K562 (cell line): ENCODE measurements around the gene CD96.

ENCODE experiments used
- BRCA1 ChIP-seq, 2 experiments: fragments of 450-650 bp in 1 of 2; sonication (generic) in 1 of 2; formaldehyde crosslinking in 1 of 2; IDR thresholded peaks; 2 replicates each; pipeline versions ENCODE4 v1.5.0 to v1.6.1; 2017 to 2020; ENCODE audit warnings: mild to moderate bottlenecking in 1 of 2, missing genetic modification reagents in 1 of 2
- CC2D1A ChIP-seq: fragments of 450-650 bp; IDR thresholded peaks from 2 replicates; pipeline ENCODE4 v1.6.1; 2017; ENCODE audit warnings: mild to moderate bottlenecking
- EZH2 ChIP-seq: IDR thresholded peaks from 2 replicates; pipeline ENCODE4 v1.6.1; 2012; ENCODE audit warnings: low read depth, mild to moderate bottlenecking, inconsistent platforms, low read length, borderline replicate concordance
- MCM2 ChIP-seq: fragments of 450-650 bp; IDR thresholded peaks from 2 replicates; pipeline ENCODE4 v1.6.1; 2017; ENCODE audit warnings: low read depth, mild to moderate bottlenecking
- POU5F1 ChIP-seq: fragments of 150-350 bp; IDR thresholded peaks from 2 replicates; pipeline ENCODE4 v1.6.1; 2014; ENCODE audit warnings: borderline replicate concordance, low read length, low read depth, mild to moderate bottlenecking; ENCODE audit not compliant: partially characterized antibody
- SMAD3 ChIP-seq: fragments of 450-650 bp; formaldehyde crosslinking; conservative IDR thresholded peaks from 2 replicates; pipeline ENCODE4 v1.4.0; 2020; ENCODE audit warnings: mild to moderate bottlenecking
- ZFP1 ChIP-seq: fragments of 450-650 bp; formaldehyde crosslinking; IDR thresholded peaks from 2 replicates; pipeline ENCODE4 v1.4.0; 2020; ENCODE audit warnings: mild to moderate bottlenecking, mixed read lengths
- TF ChIP-seq, protein P1 (sequence below), 3 experiments: IDR thresholded peaks in 2 of 3; conservative IDR thresholded peaks in 1 of 3; 2 replicates each; pipeline ENCODE4 v1.5.1; 2011 to 2012; ENCODE audit warnings: low read length in 3 of 3, mild to moderate bottlenecking in 3 of 3, control low read depth in 2 of 3, improper control_type of control experiment in 1 of 3, inconsistent platforms in 1 of 3, low read depth in 1 of 3, mixed read lengths in 1 of 3, moderate library complexity in 1 of 3; ENCODE audit not compliant: insufficient read depth in 2 of 3

GRCh38 chr3:111496894-111497559 is 45.0 kb upstream of the CD96 start:
- no peak for TF ChIP-seq ZFP1 (CRISPR knock-in tag)
- TF ChIP-seq POU5F1, result no peak
- TF ChIP-seq MCM2, result no peak
- no peak for TF ChIP-seq CC2D1A
- TF ChIP-seq SMAD3 (CRISPR knock-in tag), result no peak; the same call in 1 of the 2 replicates
- TF ChIP-seq, protein P1, sequence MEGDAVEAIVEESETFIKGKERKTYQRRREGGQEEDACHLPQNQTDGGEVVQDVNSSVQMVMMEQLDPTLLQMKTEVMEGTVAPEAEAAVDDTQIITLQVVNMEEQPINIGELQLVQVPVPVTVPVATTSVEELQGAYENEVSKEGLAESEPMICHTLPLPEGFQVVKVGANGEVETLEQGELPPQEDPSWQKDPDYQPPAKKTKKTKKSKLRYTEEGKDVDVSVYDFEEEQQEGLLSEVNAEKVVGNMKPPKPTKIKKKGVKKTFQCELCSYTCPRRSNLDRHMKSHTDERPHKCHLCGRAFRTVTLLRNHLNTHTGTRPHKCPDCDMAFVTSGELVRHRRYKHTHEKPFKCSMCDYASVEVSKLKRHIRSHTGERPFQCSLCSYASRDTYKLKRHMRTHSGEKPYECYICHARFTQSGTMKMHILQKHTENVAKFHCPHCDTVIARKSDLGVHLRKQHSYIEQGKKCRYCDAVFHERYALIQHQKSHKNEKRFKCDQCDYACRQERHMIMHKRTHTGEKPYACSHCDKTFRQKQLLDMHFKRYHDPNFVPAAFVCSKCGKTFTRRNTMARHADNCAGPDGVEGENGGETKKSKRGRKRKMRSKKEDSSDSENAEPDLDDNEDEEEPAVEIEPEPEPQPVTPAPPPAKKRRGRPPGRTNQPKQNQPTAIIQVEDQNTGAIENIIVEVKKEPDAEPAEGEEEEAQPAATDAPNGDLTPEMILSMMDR (IDR thresholded peaks at IDR 0.05 in 2 of 3, conservative IDR thresholded peaks at IDR 0.05 in 1 of 3; ENCODE audit: insufficient read depth in 2 of 3, low read depth in 1 of 3, low read length in 3 of 3), result no peak
- no peak for TF ChIP-seq EZH2
- no peak for TF ChIP-seq BRCA1 (IDR thresholded peaks at IDR 0.05)
- no peak for TF ChIP-seq BRCA1 (CRISPR knock-in tag; IDR thresholded peaks at IDR 0.05)
